Nephron progenitor cell (in vitro differentiated cells): Measurements from ENCODE around the gene SLC23A2.
"Not testable (repeated sequence)": the region's sequence is repeated elsewhere in the genome, so short reads cannot be mapped to it uniquely, and the experiment has no call there.

Experiments used
- DNase-seq: peaks from one replicate; pipeline ENCODE4 v3.0.0; 2021
- H3K27ac Mint-ChIP-seq: 2 replicates; pipeline ENCODE4 v1.8.0; 2021; ENCODE audit warnings: mild to moderate bottlenecking, moderate library complexity, mixed read lengths
- H3K27me3 Mint-ChIP-seq: 2 replicates; pipeline ENCODE4 v1.8.0; 2021; ENCODE audit warnings: mild to moderate bottlenecking, low read depth, mixed read lengths; ENCODE audit not compliant: poor library complexity
- H3K36me3 Mint-ChIP-seq: 2 replicates; pipeline ENCODE4 v1.8.0; 2021; ENCODE audit warnings: low read depth, mixed read lengths
- H3K4me1 Mint-ChIP-seq: 2 replicates; pipeline ENCODE4 v1.8.0; 2021; ENCODE audit warnings: mixed read lengths
- H3K4me3 Mint-ChIP-seq: 2 replicates; pipeline ENCODE4 v1.8.0; 2021; ENCODE audit warnings: mild to moderate bottlenecking, moderate library complexity, mixed read lengths
- H3K9me3 Mint-ChIP-seq: 2 replicates; pipeline ENCODE4 v1.8.0; 2021; ENCODE audit warnings: mild to moderate bottlenecking, moderate library complexity, mixed read lengths
- TF ChIP-seq, protein P1 (sequence below): fragments of 200-600 bp; sonication (generic); IDR thresholded peaks from 2 replicates; pipeline ENCODE4 v1.5.0; 2021; ENCODE audit warnings: antibody characterized with exemption

SLC23A2 gene

DNA sequence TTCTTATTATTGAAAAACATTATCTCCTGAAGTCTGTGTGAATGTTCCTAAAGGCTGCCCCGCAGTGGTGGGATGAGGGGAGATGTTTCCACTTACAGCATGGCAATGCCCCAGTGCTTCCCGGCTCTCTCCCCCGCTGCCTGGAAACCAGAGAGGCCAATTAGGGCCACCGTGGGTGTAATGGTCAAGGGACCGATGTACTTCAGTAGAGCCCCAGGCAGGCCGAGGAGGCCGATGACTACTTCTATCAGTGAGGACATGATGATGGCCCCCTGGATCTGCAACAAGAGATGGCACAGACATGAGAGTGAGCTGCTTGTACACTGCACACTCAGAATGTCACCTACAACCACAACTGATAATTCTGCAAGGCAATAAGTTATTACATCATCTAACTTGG, 117.8 kb downstream of the SLC23A2 start:
- TF ChIP-seq, protein P1, sequence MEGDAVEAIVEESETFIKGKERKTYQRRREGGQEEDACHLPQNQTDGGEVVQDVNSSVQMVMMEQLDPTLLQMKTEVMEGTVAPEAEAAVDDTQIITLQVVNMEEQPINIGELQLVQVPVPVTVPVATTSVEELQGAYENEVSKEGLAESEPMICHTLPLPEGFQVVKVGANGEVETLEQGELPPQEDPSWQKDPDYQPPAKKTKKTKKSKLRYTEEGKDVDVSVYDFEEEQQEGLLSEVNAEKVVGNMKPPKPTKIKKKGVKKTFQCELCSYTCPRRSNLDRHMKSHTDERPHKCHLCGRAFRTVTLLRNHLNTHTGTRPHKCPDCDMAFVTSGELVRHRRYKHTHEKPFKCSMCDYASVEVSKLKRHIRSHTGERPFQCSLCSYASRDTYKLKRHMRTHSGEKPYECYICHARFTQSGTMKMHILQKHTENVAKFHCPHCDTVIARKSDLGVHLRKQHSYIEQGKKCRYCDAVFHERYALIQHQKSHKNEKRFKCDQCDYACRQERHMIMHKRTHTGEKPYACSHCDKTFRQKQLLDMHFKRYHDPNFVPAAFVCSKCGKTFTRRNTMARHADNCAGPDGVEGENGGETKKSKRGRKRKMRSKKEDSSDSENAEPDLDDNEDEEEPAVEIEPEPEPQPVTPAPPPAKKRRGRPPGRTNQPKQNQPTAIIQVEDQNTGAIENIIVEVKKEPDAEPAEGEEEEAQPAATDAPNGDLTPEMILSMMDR: no peak
- Mint-ChIP-seq H3K36me3 (peaks cover 19% of the 10 kb centered on the region), H3K4me3 (no peak overlapping the region), H3K27me3 (peaks cover 4% of the 10 kb centered on the region), H3K4me1 (peaks cover 24% of the 10 kb centered on the region), H3K9me3 (no peaks in the 10 kb centered on the region), H3K27ac (no peak overlapping the region)
- no peak for DNase-seq

DNA sequence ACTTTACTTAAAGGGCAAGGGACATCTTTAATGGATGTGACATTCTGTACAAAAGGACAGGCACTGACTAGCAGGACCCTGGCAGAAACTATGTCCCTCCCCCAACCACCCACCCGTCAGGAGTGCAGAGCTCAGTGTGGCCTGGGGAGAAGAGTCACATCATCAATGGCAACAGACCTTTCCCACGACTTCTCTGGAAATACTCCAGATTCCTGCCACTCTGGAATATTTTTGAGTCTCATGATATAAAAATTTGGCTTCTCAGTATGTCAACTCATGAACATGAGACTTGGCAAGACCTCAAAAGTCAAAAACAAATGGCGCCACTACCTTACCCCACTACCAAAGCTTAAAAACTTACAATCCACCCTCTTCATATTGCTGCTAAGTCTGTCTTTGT, 118.3 kb downstream of the SLC23A2 start:
- peaks cover 27% of the 10 kb centered on the region for H3K4me1 Mint-ChIP-seq
- no peak overlapping the region for H3K27ac Mint-ChIP-seq

DNA sequence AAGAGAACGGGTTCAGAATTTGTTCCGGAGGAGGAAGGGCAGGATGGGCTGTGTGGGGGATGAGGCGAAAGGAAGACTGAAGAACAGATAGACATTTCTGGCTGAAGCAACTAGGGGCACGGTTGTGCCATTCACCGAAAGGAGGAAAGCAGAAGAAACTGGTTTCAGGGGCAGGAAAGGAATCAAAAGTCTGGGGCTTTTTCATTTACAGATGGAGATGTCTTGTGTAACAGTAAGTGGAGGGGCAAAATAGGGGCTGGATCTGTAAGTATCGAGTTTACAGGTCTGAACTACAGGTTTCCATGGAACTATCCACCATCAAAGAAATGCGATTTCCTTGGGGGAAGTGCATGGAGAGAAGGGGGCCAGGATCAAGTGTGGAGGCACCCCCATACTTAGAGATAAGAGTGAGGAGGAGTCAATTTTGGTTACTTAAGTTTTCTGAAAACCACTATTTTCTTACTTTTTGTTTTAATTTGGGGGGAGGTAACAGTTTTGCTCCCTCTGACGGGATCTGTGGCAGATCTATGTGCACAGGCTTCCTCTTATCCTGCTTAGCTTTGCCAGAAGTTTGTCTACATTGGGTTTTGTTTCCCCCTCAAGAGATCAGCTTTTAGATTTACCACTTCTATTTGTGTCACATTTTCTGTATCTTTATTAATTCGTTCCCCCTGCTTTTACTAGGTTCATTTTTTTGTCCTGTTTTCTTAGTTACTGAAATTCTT, 120.1 kb downstream of the SLC23A2 start:
- peaks cover 19% of the 10 kb centered on the region for H3K36me3 Mint-ChIP-seq
- peaks cover 3% of the 10 kb centered on the region for H3K27me3 Mint-ChIP-seq
- no peaks in the 10 kb centered on the region for H3K9me3 Mint-ChIP-seq
- no peak for DNase-seq
- H3K4me3 Mint-ChIP-seq: no peak overlapping the region
- H3K4me1 Mint-ChIP-seq: peaks cover 39% of the 10 kb centered on the region
- H3K27ac Mint-ChIP-seq: peak overlapping the region; percentile 24
- TF ChIP-seq, protein P1: no peak

More for the DNA sequence above, 118.3 kb downstream of the SLC23A2 start:
- TF ChIP-seq, protein P1: no peak
- no peak overlapping the region for H3K4me3 Mint-ChIP-seq
- peaks cover 19% of the 10 kb centered on the region for H3K36me3 Mint-ChIP-seq
- H3K9me3 Mint-ChIP-seq: no peaks in the 10 kb centered on the region
- peaks cover 4% of the 10 kb centered on the region for H3K27me3 Mint-ChIP-seq
- no peak for DNase-seq

DNA sequence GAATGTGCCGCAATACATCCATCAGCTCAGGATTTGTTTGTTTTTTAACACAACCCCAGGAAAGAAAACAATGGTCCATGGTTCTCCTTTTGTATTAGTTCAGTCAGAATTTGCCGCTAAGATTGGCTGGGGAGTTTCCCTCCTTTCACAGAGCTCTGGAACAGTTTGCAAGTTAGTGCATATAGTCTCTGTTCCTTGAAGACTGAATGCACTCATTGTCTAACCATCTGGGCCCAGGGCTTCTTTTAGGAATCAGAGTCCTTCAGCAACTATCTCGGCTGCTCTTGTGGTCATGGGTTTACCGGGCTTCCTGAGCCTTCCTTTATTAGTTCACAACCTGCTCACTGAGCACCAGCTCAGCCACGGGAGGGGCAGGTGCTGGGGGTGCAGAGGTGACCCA, 121.3 kb downstream of the SLC23A2 start:
- H3K36me3 Mint-ChIP-seq: peaks cover 19% of the 10 kb centered on the region
- DNase-seq: no peak
- no peak overlapping the region for H3K27ac Mint-ChIP-seq
- H3K9me3 Mint-ChIP-seq: no peaks in the 10 kb centered on the region
- no peak overlapping the region for H3K4me3 Mint-ChIP-seq
- no peaks in the 10 kb centered on the region for H3K27me3 Mint-ChIP-seq
- H3K4me1 Mint-ChIP-seq: peaks cover 48% of the 10 kb centered on the region
- TF ChIP-seq, protein P1: no peak

DNA sequence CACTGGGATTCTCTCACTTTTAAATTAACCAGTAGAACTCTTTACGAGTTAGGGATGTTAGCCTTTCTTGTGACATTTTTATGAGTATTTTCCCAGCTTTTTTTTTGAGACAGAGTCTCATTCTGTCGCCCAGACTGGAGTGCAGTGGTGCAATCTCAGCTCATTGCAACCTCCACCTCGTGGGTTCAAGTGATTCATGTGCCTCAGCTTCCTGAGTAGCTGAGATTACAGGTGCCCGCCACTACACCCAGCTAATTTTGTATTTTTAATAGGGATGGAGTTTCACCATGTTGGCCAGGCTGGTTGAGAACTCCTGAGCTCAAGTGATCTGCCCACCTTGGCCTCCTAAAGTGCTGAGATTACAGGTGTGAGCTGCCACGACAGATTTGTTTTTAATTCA, 123.2 kb downstream of the SLC23A2 start:
- H3K4me1 Mint-ChIP-seq: peaks cover 40% of the 10 kb centered on the region
- H3K36me3 Mint-ChIP-seq: peaks cover 29% of the 10 kb centered on the region
- peak overlapping the region; percentile 36 for H3K27ac Mint-ChIP-seq
- not testable (repeated sequence) for DNase-seq, H3K4me3 Mint-ChIP-seq, H3K27me3 Mint-ChIP-seq, H3K9me3 Mint-ChIP-seq

DNA sequence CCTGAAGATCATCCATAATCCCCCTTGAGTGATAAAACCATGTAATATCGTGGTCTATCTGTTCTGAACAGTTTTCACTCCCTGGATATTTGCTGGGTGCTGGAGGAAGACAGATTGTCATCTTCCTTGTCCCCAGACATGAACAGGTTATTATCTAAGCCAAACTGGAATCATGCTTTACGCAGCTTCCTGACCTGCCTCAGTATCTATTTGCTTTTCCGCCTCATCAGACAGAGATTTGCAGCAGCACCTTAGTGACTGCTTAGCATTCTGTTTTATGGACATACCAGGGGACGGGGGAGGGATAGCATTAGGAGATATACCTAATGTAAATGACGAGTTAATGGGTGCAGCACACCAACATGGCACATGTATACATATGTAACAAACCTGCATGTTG, 124.6 kb downstream of the SLC23A2 start:
- TF ChIP-seq, protein P1: no peak
- no peaks in the 10 kb centered on the region for H3K9me3 Mint-ChIP-seq

More for the DNA sequence above, 124.6 kb downstream of the SLC23A2 start:
- Mint-ChIP-seq H3K4me3 (no peak overlapping the region), H3K27ac (no peak overlapping the region), H3K4me1 (peaks cover 39% of the 10 kb centered on the region), H3K36me3 (peaks cover 37% of the 10 kb centered on the region), H3K27me3 (no peaks in the 10 kb centered on the region)
- DNase-seq: no peak
